Effector memory CD4-positive, alpha-beta T cell (primary cell): ENCODE results near the gene CLOCK.

ENCODE experiments used
- DNase-seq, 3 donors: peaks; one replicate each; pipeline ENCODE4 v3.0.0-alpha.2; 2020
- H3K27ac ChIP-seq: 2 replicates; pipeline ENCODE4 v1.7.0; 2013; ENCODE audit warnings: mild to moderate bottlenecking, low read length, moderate library complexity; ENCODE audit not compliant: insufficient read depth, poor library complexity, severe bottlenecking
- H3K27me3 ChIP-seq: replicated peaks from 2 replicates; pipeline ENCODE4 v1.7.0; 2013; ENCODE audit warnings: mild to moderate bottlenecking, low read length; ENCODE audit not compliant: insufficient read depth, control insufficient read depth, poor library complexity, severe bottlenecking
- H3K36me3 ChIP-seq: 2 replicates; pipeline ENCODE4 v1.7.0; 2013; ENCODE audit warnings: mild to moderate bottlenecking, low read length, moderate library complexity; ENCODE audit not compliant: control insufficient read depth, insufficient read depth
- H3K4me1 ChIP-seq: 2 replicates; pipeline ENCODE4 v1.7.0; 2013; ENCODE audit warnings: low read length, mild to moderate bottlenecking; ENCODE audit not compliant: control insufficient read depth, insufficient read depth, poor library complexity, severe bottlenecking
- H3K4me3 ChIP-seq: 2 replicates; pipeline ENCODE4 v1.7.0; 2013; ENCODE audit warnings: low read length, low read depth, mild to moderate bottlenecking; ENCODE audit not compliant: insufficient read depth, poor library complexity, severe bottlenecking
- H3K9me3 ChIP-seq: 2 replicates; pipeline ENCODE4 v1.7.0; 2013; ENCODE audit warnings: mild to moderate bottlenecking, low read length, moderate library complexity; ENCODE audit not compliant: control insufficient read depth

The CLOCK gene

DNA sequence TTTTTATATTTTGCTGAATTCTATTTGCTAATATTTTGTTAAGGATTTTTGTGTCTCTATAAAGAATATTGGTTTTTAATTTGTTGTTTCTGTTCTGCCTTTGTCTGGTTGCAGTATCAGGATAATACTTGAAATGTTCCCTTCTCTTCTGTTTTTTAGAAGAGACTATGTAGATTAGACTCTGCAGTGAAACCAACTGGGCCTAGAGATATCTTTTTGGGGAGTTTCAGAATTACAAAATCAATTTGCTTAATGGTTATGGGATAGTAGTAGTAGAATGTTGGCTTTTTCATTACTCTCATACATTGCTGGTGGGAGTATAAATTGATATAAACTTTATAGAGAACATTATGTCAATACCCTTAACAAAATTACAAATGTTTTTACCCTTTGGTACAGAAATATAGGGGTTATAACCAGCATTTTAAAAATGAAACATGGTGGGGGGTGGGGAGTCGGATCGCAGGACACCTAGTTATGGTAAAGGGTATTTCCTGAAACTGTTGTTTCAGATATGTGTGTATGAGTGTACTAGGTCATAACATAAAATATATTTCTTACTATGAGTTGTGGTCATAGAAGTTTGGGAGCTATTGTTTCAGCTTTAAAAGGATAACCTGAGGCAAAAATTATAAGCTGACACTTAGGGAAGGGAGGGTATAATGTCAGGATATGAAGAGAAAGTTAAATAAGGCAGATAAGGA is 29.0 kb downstream of the CLOCK start:
- no peak for DNase-seq
- Histone ChIP-seq H3K4me1 (no peaks in the 10 kb centered on the region), H3K4me3 (no peak overlapping the region), H3K36me3 (peaks cover 3% of the 10 kb centered on the region), H3K27ac (no peak overlapping the region), H3K9me3 (peaks cover 3% of the 10 kb centered on the region), H3K27me3 (no peaks in the 10 kb centered on the region)

DNA sequence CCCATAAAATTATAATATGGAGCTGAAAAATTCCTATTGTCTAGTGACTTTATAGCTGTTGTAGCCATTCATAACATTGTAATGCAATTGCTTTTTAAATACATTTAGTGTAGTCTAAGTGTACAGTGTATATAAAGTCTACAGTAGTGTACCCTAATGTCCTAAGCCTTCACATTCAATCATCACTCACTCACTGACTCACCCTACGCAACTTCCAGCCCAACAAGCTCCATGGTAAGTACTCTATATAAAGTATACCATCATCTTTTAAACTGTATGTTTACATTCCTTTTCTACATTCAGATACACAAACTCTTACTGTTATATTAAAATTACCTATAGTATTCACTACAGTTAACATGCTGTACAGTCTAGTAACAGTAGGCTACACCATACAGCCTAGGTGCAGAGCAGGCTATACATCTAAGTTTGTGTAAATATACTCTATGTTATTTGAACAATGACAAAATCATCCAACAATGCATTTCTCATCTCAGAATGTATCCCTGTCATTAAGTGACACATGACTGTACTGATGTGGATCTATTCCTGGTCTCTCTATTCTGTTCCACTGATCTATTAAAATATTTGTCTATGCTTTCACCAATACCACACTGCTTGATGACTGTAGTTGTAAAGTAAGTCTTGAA is 33.7 kb downstream of the CLOCK start:
- no peak overlapping the region for H3K4me3 ChIP-seq
- H3K4me1 ChIP-seq: no peaks in the 10 kb centered on the region
- no peaks in the 10 kb centered on the region for H3K9me3 ChIP-seq
- no peak for DNase-seq
- no peaks in the 10 kb centered on the region for H3K27me3 ChIP-seq
- H3K36me3 ChIP-seq: no peaks in the 10 kb centered on the region
- no peak overlapping the region for H3K27ac ChIP-seq

DNA sequence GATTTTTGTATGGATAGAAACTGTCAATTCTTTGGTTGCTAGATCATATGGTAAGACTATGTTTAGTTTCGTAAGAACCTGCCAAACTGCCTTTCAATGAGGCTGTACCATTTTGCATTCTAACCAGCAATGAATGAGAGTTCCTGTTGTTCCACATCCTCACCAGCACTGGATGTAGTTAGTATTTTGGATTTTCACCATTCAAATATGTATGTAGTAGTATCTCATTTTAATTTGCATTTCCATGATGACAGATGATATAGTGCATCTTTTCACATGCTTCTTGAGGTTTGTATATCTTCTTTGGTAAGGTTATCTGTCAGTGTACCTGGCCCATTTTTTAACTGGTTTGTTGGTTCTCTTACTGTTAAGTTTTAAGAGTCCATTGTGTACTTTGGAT is 34.6 kb downstream of the CLOCK start:
- no peaks in the 10 kb centered on the region for H3K27me3 ChIP-seq

DNA sequence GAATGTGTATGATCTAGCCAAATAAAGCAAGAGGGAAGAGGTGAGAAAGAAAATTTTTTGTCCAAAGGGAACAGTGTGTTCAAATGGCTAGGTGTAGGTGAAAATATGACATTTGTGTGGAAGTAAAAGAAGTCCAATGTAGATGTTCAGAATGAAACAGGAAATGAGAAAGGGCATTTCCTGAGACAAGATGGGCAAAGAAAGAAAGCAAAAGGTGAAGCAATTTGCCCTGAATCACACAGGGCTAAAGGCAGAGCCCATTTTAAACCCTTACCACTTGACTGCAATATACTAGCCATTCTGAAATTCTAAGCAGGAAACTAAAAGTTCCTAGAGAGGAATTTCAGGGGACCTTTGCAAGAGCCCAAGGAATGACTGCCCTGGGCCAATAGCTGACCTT is 36.0 kb downstream of the CLOCK start:
- H3K9me3 ChIP-seq: no peaks in the 10 kb centered on the region

More for the DNA sequence above, 34.6 kb downstream of the CLOCK start:
- no peaks in the 10 kb centered on the region for H3K4me1 ChIP-seq
- no peaks in the 10 kb centered on the region for H3K9me3 ChIP-seq
- no peak overlapping the region for H3K4me3 ChIP-seq
- no peak for DNase-seq
- H3K36me3 ChIP-seq: peaks cover 3% of the 10 kb centered on the region
- H3K27ac ChIP-seq: no peak overlapping the region

DNA sequence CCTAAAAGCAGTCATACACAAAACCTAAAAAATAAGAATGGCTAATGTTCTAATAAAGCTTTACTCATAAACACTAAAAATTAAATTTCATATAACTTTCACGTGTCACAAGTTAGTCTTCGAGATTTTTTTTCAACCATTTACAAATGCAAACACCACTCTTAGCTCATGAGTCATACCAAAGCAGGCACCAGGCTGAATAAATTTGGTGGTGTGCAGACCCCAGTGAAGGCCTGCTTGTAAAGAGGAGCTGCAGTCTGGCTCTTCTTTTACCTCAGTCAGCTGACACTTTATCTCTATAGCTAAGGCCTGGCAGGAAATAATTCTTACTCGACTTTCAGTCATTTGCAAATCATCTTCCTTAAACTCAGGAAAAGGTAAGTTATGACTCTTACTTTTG is 37.4 kb downstream of the CLOCK start:
- no peak for DNase-seq
- H3K27me3 ChIP-seq: no peaks in the 10 kb centered on the region

More for the DNA sequence above, 36.0 kb downstream of the CLOCK start:
- Histone ChIP-seq H3K36me3 (peaks cover 6% of the 10 kb centered on the region), H3K4me1 (no peaks in the 10 kb centered on the region), H3K27ac (no peak overlapping the region), H3K4me3 (no peak overlapping the region), H3K27me3 (no peaks in the 10 kb centered on the region)
- DNase-seq: no peak

DNA sequence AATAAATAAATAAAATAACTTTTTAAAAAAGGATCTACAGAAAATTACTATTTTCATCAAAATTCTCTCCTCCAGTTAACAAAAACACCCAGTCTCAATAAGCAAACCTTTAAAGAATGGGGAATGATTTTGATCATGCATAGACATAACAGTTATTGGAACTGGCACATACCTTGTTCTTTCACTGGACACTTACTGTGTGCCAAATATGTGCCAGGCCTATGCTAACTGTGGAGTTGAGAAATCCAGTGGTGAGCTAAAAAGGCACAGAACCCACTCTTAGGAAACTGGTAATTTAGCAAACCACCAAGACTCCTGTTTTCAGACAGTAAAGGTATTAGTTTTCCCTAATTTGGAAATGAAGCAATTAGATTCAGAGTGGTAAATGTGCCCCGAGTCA is 39.1 kb downstream of the CLOCK start:
- Histone ChIP-seq H3K4me3 (no peak overlapping the region), H3K9me3 (no peaks in the 10 kb centered on the region), H3K36me3 (peaks cover 6% of the 10 kb centered on the region)

More for the DNA sequence above, 37.4 kb downstream of the CLOCK start:
- Histone ChIP-seq H3K4me1 (no peaks in the 10 kb centered on the region), H3K27ac (no peak overlapping the region), H3K4me3 (no peak overlapping the region), H3K36me3 (peaks cover 6% of the 10 kb centered on the region), H3K9me3 (no peaks in the 10 kb centered on the region)

DNA sequence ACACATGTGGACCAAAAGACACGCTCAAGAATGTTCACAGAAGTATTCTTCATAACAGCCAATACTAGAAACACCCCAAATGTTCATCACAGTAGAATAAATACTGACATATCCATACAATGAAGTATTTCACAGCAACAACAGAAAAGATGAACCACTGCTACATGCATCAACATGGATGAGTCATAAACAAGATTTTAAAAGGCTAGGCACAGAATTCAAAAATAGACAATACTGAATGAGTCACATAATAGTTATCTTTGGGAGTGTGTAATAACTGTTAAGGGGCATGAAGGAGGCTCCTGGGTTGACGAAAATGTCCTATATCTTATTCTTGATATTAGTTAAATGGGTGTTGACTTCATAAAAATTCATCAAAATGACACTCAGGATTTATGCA is 43.5 kb downstream of the CLOCK start:
- no peak overlapping the region for H3K27ac ChIP-seq
- peaks cover 6% of the 10 kb centered on the region for H3K36me3 ChIP-seq
- H3K4me1 ChIP-seq: no peaks in the 10 kb centered on the region
- H3K27me3 ChIP-seq: no peaks in the 10 kb centered on the region
- H3K9me3 ChIP-seq: no peaks in the 10 kb centered on the region
- H3K4me3 ChIP-seq: no peak overlapping the region
- DNase-seq: no peak

More for the DNA sequence above, 39.1 kb downstream of the CLOCK start:
- Histone ChIP-seq H3K4me1 (no peaks in the 10 kb centered on the region), H3K27me3 (no peaks in the 10 kb centered on the region), H3K27ac (no peak overlapping the region)
- no peak for DNase-seq

DNA sequence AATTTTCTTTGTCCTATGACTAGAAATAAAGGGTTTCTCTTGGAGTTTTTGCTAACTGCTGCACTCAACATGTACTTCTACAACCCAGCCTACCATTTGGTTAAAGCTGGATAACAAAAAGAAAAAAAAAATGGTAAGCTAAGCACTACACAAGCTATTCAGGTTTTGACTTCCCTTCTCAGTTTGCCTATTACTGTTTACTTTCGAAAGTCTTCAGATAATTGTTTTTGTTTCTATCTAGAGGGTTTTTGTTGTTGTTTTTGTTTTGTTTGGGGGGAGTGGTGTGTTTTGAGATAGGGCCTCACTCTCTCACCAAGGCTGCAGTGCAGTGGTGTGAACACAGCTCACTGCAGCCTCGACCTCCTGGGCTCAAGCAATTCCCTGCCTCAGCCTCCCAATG is 46.6 kb downstream of the CLOCK start:
- no peaks in the 10 kb centered on the region for H3K9me3 ChIP-seq
- H3K4me1 ChIP-seq: no peaks in the 10 kb centered on the region
- H3K36me3 ChIP-seq: peaks cover 3% of the 10 kb centered on the region
- no peak overlapping the region for H3K4me3 ChIP-seq
- no peak for DNase-seq
- no peak overlapping the region for H3K27ac ChIP-seq
- H3K27me3 ChIP-seq: no peaks in the 10 kb centered on the region

DNA sequence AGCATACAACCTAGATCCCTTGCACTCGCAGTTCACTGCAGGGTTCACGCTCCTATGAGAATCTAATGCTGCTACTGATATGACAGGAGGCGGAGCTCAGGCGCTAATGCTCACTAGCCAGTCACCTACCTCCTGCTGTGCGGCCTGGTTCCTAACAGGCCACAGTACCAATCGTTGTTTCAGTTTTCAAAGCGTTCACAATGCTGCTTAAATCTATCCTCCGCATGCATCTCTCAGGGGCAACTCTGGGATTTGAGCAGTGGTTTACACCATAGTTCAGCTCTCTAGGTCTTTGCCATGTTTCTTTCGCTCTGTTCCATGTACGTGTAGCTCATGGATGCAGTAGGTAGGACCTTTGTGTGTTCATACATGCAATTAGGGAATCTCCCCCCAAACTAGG is 47.2 kb downstream of the CLOCK start:
- Histone ChIP-seq H3K27me3 (no peaks in the 10 kb centered on the region), H3K27ac (no peak overlapping the region)

DNA sequence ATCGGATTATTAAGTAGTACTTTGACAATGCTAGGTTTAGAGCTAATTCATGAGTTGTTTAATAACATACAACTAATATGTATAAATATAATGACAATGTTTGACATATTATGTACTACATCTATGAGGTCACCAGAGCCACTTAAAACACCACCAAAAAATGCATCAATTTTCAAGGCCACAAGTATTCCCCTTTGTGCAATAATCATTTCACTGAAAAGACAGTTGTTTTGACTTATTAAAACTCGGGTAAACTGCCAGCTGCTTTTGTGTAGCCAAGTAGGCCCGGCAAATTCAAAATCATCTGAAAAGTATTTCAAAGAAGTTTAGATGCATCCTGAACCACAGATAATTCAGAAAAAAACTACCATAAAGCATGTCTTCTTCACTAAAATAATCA is 48.7 kb downstream of the CLOCK start:
- DNase-seq: no peak
- Histone ChIP-seq H3K27me3 (no peaks in the 10 kb centered on the region), H3K27ac (no peak overlapping the region), H3K4me1 (no peaks in the 10 kb centered on the region), H3K4me3 (no peak overlapping the region), H3K9me3 (no peaks in the 10 kb centered on the region), H3K36me3 (peaks cover 3% of the 10 kb centered on the region)

More for the DNA sequence above, 47.2 kb downstream of the CLOCK start:
- Histone ChIP-seq H3K4me1 (no peaks in the 10 kb centered on the region), H3K9me3 (no peaks in the 10 kb centered on the region), H3K36me3 (peaks cover 3% of the 10 kb centered on the region), H3K4me3 (no peak overlapping the region)
- no peak for DNase-seq
